Esophagus squamous epithelium (tissue), 4 donors: ENCODE data around the gene H6PD.

Experiments used
- CTCF ChIP-seq, 6 experiments: fragments of 450-650 bp in 4 of 6; fragments of 200-600 bp in 2 of 6; sonication (generic) in 2 of 6; IDR thresholded peaks; one replicate each; pipeline ENCODE4 v1.5.1; 2016 to 2019; ENCODE audit warnings: antibody characterized with exemption in 6 of 6, mild to moderate bottlenecking in 4 of 6, moderate library complexity in 4 of 6
- POLR2A ChIP-seq, 4 donors: fragments of 450-650 bp; IDR thresholded peaks; one replicate each; pipeline ENCODE4 v1.6.1; 2017; ENCODE audit warnings: antibody characterized with exemption in 4 of 4, mild to moderate bottlenecking in 4 of 4, moderate library complexity in 3 of 4

- TF ChIP-seq CTCF (IDR thresholded peaks at IDR 0.05): no peak
- no peak for TF ChIP-seq POLR2A (IDR thresholded peaks at IDR 0.05)
Measured at GRCh38 chr1:9230869-9231533, 3.6 kb upstream of the H6PD start.
